A673 (cell line): ENCODE measurements around the gene DDB1.

Experiments used
- CTCF ChIP-seq: fragments of 300-800, 200-600 bp; sonication (generic); conservative IDR thresholded peaks from 2 replicates; pipeline ENCODE4 v1.5.1; 2017; ENCODE audit warnings: low read depth, mild to moderate bottlenecking, antibody characterized with exemption, low read length, moderate library complexity, mixed read lengths
- EZH2 ChIP-seq: fragments of 200-600 bp; sonication (generic); IDR thresholded peaks from 2 replicates; pipeline ENCODE4 v1.6.1; 2017; ENCODE audit warnings: borderline replicate concordance, low read depth, mild to moderate bottlenecking, mixed read lengths, antibody characterized with exemption, low read length; ENCODE audit not compliant: poor library complexity, severe bottlenecking

GRCh38 chr11:61297341-61297740 is 35.6 kb downstream of the DDB1 start:
- no peak for TF ChIP-seq EZH2
- no peak for TF ChIP-seq CTCF
